Right lobe of liver (tissue), 6 donors: ENCODE measurements around the gene ATP1A1. TPM values are rescaled to one million over a fixed set of nuclear protein-coding genes. Genes with fewer than 3 reads are reported as not detected.

Experiments
- ATAC-seq, 4 donors: fragments of 200-7000 bp; cut with Tn5 transposase; one replicate each; pipeline ENCODE4 v1.9.1; 2020; ENCODE audit warnings: mild to moderate bottlenecking in 4 of 4, moderate library complexity in 4 of 4
- DNase-seq, 3 donors: peaks; one replicate each; pipeline ENCODE4 v3.0.0-alpha.2; 2020
- H3K27ac ChIP-seq, 3 donors: fragments of 200-600 bp; one replicate each; pipeline ENCODE4 v1.8.0; 2022
- H3K27me3 ChIP-seq, 2 donors: fragments of 200-600 bp; one replicate each; pipeline ENCODE4 v1.8.0; 2022
- H3K36me3 ChIP-seq, 4 donors: fragments of 200-600 bp; sonication (generic) in 1 of 4; one replicate each; pipeline versions ENCODE4 v1.5.1 to v1.8.0; 2017 to 2022; ENCODE audit warnings: control low read depth in 1 of 4
- H3K4me1 ChIP-seq, 4 donors: fragments of 200-600 bp; sonication (generic) in 1 of 4; one replicate each; pipeline versions ENCODE4 v1.5.1 to v1.8.0; 2017 to 2022; ENCODE audit warnings: control low read depth in 1 of 4
- H3K4me3 ChIP-seq, 3 donors: fragments of 200-600 bp; one replicate each; pipeline ENCODE4 v1.8.0; 2022
- H3K9me3 ChIP-seq, 4 donors: fragments of 200-600 bp; sonication (generic) in 1 of 4; one replicate each; pipeline versions ENCODE4 v1.5.1 to v1.8.0; 2017 to 2022; ENCODE audit warnings: control low read depth in 1 of 4
- POLR2A ChIP-seq: fragments of 450-650 bp; IDR thresholded peaks from one replicate; pipeline ENCODE4 v1.6.1; 2017; ENCODE audit warnings: antibody characterized with exemption, mild to moderate bottlenecking
- WGBS: methylation state at CpG from one replicate; pipeline ENCODE4 v1.1.6; 2018; ENCODE audit warnings: low coverage, low lambda C conversion rate; ENCODE audit not compliant: insufficient coverage; ENCODE audit errors: missing lambda C conversion rate; 5-methylcytosine and 5-hydroxymethylcytosine counted together
- intact Hi-C, 2 donors: fragments of 100-400 bp; cut with DNase I; formaldehyde crosslinking; loops; one replicate each; pipeline versions ENCODE4 v1.11.2 to v1.14.1; 2022
- total RNA-seq, 6 experiments: library from RNA; depleted of rRNA in 2 of 6; stranded (reverse); fragments of >200 nt in 2 of 6; fragmentation: NEBNext Ultra II Directional in 3 of 6; extraction: Animal tissue kit (Norgen Biotek cat#: 25700) in 3 of 6; gene quantifications; one replicate each; pipeline versions ENCODE4 v1.1.0 to v1.2.4, GENCODE V29; 2016 to 2023
- TF ChIP-seq, protein P1 (sequence below), 4 donors: fragments of 200-600 bp in 3 of 4; fragments of 450-650 bp in 1 of 4; IDR thresholded peaks; one replicate each; pipeline versions ENCODE4 v1.5.1 to v1.8.0; 2016 to 2022; ENCODE audit warnings: antibody characterized with exemption in 4 of 4, mild to moderate bottlenecking in 2 of 4
- donor health status: DM: no; HTN: yes; CAD: no.
- donor health status: DM: no; HTN: no; CAD: no.
- donor health status: DM: no; HTN: no; CAD: no.
- donor health status: DM: no; HTN: yes; CAD: no.
- donor health status: DM: no; HTN: yes; CAD: no.

ATP1A1 gene
- total RNA-seq, 6 experiments from 2014 or later = 83.6 to 153 (median 121) TPM

- no peaks in the 10 kb centered on the region for H3K27me3 ChIP-seq
- WGBS = 38% methylated on average over 5 of the region's 7 CpGs
- intact Hi-C loops = no loop called here
- H3K4me1 ChIP-seq = peaks cover 0 to 46% (median 19%) of the 10 kb centered on the region in 4 donors
- TF ChIP-seq POLR2A = no peak
- TF ChIP-seq, protein P1, sequence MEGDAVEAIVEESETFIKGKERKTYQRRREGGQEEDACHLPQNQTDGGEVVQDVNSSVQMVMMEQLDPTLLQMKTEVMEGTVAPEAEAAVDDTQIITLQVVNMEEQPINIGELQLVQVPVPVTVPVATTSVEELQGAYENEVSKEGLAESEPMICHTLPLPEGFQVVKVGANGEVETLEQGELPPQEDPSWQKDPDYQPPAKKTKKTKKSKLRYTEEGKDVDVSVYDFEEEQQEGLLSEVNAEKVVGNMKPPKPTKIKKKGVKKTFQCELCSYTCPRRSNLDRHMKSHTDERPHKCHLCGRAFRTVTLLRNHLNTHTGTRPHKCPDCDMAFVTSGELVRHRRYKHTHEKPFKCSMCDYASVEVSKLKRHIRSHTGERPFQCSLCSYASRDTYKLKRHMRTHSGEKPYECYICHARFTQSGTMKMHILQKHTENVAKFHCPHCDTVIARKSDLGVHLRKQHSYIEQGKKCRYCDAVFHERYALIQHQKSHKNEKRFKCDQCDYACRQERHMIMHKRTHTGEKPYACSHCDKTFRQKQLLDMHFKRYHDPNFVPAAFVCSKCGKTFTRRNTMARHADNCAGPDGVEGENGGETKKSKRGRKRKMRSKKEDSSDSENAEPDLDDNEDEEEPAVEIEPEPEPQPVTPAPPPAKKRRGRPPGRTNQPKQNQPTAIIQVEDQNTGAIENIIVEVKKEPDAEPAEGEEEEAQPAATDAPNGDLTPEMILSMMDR (IDR thresholded peaks at IDR 0.05) = no peak
- no peaks in the 10 kb centered on the region for H3K36me3 ChIP-seq
- ATAC-seq (peak; percentile 53 to 71 (median 56)), DNase-seq (no peak)
- H3K9me3 ChIP-seq = no peaks in the 10 kb centered on the region
- H3K4me3 ChIP-seq = no peak overlapping the region
- H3K27ac ChIP-seq = peak overlapping the region in 2 of 3 donors; percentile 62 to 69
Measured at GRCh38 chr1:116337398-116337797, 35.6 kb upstream of the ATP1A1 start.

DNA sequence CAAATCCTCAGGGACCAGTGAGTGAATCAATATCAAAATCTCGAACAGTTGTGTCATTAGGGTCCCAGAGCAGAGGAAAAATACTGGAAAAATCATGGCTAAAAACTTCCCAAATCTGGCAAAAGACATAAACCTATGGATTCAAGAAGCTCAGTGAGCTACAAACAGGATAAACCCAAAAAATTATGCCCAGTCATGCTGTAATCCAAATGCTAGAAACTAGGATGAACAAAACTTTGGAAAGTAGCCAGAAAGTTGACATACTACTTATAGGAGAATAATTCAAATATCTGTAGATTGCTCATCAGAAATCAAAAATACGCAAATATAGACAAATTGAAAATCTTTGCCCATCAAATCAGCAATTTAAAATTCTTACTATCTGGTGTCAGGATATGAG lies 34.6 kb upstream of the ATP1A1 start:
- Histone ChIP-seq H3K4me1 (peaks cover 0 to 44% (median 18%) of the 10 kb centered on the region in 4 donors), H3K27me3 (no peaks in the 10 kb centered on the region), H3K36me3 (no peaks in the 10 kb centered on the region), H3K27ac (no peak overlapping the region), H3K4me3 (no peak overlapping the region), H3K9me3 (no peaks in the 10 kb centered on the region)
- intact Hi-C loops = no loop called here
- no peak for ATAC-seq
- DNase-seq = no peak
- TF ChIP-seq POLR2A = no peak
- TF ChIP-seq, protein P1 (IDR thresholded peaks at IDR 0.05) = no peak
- 83% methylated on average over 2 of the region's 2 CpGs for WGBS

DNA sequence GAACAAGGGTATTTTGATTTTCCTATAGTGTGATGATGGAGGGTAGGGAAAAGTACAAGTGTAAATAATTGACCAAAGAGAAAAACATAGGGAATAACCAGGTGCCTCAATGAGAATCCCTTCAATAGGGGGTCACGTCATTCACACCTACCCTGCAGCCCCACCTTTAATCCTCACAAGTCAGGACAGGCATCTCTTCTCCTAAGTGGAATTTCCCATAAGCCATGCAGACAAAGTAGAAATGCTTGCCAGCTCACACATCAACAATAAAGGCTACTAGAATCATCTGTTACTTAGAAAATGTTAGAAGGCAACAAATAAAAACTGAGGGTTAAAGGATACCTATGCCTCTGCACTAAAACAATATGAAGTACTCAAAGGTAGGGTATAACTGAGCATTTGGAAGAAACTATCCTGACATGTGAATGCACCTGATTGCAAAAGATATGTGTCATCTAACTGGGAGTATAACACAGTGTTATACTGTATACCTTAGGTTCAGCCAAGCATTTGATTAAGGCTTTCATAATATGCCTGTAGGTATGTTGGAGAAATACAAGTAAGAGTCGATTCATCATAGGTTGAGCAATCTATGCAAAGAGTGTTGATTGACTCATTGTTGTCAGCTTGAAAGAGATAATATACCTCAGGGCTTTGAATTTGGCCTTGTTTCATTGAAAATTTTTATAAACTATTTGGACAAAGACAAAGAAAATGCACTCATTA lies 32.4 kb upstream of the ATP1A1 start:
- Histone ChIP-seq H3K27ac (no peak overlapping the region), H3K36me3 (no peaks in the 10 kb centered on the region), H3K4me1 (peaks cover 0 to 23% (median 10%) of the 10 kb centered on the region in 4 donors), H3K9me3 (no peaks in the 10 kb centered on the region), H3K27me3 (no peaks in the 10 kb centered on the region), H3K4me3 (no peak overlapping the region)
- TF ChIP-seq, protein P1 (IDR thresholded peaks at IDR 0.05) = no peak
- no peak for TF ChIP-seq POLR2A
- 65% methylated on average over 2 of the region's 2 CpGs for WGBS
- ATAC-seq (peak in 1 of 4 donors; percentile 23), DNase-seq (no peak)
- intact Hi-C loops = no loop called here

DNA sequence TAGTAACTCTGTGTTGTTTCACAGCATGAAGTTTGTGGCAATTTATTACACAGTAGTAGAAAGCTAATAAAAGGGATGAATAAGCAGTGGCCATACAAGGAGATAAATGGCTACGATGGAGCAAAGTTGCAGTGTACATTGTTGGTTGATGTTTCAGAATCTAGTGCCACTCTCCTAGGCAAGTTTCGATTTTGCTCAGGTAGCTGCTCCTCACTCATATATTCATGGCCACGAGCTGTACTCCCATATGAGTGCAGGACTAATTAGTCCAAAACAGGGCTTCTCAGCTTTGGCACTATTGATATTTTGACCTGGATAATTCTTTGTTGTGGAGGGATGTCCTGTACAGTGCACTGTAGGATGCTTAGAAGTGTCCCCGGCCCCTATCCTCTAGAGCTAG lies 30.0 kb upstream of the ATP1A1 start:
- no peak for TF ChIP-seq POLR2A
- TF ChIP-seq, protein P1 (IDR thresholded peaks at IDR 0.05) = no peak
- intact Hi-C loops = no loop called here
- DNase-seq (no peak), ATAC-seq (no peak)
- no peaks in the 10 kb centered on the region for H3K9me3 ChIP-seq
- peaks cover 0 to 5% (median 0%) of the 10 kb centered on the region in 4 donors for H3K4me1 ChIP-seq
- no peak overlapping the region for H3K27ac ChIP-seq
- no peaks in the 10 kb centered on the region for H3K36me3 ChIP-seq
- no peak overlapping the region for H3K4me3 ChIP-seq
- WGBS = 78% methylated on average over 4 of the region's 4 CpGs
- H3K27me3 ChIP-seq = no peaks in the 10 kb centered on the region
